ENCODE measurements around the gene TFAP2A.

TFAP2A gene

DNA sequence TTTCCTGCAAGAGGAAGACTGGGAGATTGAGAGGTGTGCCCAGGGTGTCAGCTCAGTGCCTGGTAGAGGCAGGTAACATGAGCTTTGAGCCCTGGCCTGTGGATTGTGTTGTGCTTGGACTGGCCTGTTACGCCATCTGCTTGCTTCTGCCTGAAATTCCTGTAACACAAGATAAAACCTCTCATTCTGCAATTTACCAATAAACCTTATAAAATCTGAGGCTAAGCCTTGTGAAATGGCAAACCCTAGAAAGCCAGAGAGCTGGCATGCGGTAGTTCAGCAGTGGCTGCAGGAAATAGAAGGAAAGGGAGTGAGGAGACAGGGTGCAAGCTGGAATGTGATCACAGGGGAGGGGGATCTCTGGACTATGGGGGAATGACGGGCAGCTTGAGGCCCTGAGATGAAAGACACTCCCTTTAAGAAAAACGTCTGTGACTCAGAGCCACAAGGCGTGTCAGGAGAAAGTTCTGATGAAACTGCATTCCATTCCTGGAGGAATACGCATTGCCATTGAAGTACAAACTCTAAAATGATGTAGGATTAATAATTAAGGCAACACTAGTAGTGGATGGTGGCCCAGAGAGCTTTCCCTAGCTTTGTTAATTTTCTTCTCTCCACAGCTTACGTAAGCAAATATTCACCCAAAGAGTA is 26.3 kb upstream of the TFAP2A start:
- TF ChIP-seq, protein P1, sequence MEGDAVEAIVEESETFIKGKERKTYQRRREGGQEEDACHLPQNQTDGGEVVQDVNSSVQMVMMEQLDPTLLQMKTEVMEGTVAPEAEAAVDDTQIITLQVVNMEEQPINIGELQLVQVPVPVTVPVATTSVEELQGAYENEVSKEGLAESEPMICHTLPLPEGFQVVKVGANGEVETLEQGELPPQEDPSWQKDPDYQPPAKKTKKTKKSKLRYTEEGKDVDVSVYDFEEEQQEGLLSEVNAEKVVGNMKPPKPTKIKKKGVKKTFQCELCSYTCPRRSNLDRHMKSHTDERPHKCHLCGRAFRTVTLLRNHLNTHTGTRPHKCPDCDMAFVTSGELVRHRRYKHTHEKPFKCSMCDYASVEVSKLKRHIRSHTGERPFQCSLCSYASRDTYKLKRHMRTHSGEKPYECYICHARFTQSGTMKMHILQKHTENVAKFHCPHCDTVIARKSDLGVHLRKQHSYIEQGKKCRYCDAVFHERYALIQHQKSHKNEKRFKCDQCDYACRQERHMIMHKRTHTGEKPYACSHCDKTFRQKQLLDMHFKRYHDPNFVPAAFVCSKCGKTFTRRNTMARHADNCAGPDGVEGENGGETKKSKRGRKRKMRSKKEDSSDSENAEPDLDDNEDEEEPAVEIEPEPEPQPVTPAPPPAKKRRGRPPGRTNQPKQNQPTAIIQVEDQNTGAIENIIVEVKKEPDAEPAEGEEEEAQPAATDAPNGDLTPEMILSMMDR (IDR thresholded peaks at IDR 0.05; ENCODE audit: borderline replicate concordance, insufficient read depth, low read depth, low read length): no peak
- no peak overlapping the region for H3K4me3 ChIP-seq (ENCODE audit: low read depth, low read length)

DNA sequence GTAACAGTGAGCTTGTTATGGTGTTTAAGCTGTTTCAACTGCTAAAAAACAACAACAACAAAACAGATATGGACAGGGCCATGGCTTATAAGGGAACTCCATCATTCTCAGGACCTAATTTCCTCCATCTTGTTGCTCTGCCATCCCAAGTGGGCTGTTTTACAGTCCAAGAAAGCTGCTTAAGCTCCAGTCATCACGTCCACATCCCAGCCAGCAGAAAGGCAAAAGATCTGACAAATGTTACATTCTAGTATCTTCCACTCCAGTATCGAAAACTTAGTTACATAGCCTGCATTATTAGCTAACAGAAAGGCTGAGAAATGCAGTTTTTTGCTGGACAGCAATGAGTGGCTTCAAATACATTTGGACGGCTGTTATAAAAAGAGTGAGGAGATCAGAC is 23.0 kb upstream of the TFAP2A start:
- no peak overlapping the region for H3K4me3 ChIP-seq (ENCODE audit: low read depth, low read length)
- TF ChIP-seq, protein P1 (IDR thresholded peaks at IDR 0.05; ENCODE audit: borderline replicate concordance, insufficient read depth, low read depth, low read length): no peak

DNA sequence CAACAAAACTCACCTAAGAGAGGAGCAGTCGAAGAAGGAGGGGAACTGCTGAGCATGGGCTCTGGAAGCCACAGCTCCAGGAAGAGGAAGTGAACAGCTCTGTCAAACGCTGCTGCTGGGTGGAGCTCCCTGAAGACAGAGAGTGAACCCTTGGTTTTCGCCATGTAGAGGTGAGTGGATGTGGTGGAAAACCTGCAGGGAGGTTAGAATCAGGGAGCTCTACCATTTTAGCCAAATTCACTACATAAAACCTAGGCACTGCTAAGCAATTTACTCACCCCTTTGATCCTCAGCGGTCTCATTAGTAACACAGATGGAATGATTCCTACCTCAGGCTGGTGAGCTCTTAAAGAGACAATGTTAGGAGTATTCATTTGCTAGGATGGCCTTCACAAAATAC is 19.4 kb upstream of the TFAP2A start:
- TF ChIP-seq, protein P1 (IDR thresholded peaks at IDR 0.05; ENCODE audit: borderline replicate concordance, insufficient read depth, low read depth, low read length): no peak
- no peak overlapping the region for H3K4me3 ChIP-seq (ENCODE audit: low read depth, low read length)

DNA sequence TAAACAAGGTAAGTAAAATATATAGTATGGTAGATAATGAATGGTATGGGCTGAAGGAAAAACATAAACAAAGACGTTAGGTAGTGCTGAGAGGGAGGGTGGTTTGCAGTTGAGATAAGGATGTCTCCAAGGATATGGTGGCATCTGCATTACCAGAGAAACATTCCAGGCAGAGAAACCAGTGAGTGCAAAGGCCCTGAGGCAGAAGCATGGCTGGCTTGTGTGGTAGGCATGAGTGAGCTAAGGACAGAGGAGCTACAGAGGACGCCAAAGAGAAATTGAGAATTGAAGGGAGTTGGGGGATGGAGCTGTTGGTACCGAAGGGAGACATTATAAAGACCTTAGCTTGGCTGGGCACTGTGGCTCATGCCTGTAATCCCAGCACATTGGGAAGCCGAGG is 18.4 kb upstream of the TFAP2A start:
- H3K4me3 ChIP-seq (ENCODE audit: low read depth, low read length): no peak overlapping the region
- TF ChIP-seq, protein P1 (IDR thresholded peaks at IDR 0.05; ENCODE audit: borderline replicate concordance, insufficient read depth, low read depth, low read length): no peak

DNA sequence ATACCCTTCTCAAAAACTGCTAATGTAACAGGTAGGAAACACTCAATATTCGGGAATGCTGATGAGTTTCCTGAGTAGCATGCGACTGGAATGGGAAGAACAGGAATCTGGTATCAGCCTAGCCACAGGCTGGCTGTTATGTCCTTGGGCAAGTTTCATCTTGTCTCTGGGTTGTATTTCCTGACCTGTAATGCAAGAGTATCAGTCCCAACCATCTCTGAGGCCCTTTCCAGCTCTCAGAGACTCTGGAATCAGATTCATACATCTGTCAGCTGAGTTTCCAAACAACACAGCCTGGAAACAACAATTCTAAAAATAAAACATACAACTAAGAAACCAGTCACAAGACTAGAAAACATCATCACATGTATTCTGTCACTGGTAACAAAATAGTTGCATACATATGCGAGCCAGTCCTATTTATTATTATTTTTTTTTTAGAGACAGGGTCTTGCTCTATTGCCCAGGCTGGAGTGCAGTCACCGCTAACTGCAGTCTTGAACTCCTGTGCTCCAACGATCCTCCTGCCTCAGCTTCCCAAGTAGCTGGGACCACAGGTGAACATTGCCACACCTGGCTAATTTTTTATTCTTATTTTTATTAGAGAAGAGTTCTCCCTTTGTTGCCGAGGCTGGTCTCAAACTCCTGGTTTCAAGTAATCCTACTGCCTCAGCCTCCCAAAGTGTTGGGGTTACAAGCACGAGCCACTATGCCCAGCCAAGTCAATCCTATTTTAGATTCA is 16.7 kb upstream of the TFAP2A start:
- TF ChIP-seq, protein P1 (IDR thresholded peaks at IDR 0.05; ENCODE audit: borderline replicate concordance, insufficient read depth, low read depth, low read length): no peak
- no peak overlapping the region for H3K4me3 ChIP-seq (ENCODE audit: low read depth, low read length)

DNA sequence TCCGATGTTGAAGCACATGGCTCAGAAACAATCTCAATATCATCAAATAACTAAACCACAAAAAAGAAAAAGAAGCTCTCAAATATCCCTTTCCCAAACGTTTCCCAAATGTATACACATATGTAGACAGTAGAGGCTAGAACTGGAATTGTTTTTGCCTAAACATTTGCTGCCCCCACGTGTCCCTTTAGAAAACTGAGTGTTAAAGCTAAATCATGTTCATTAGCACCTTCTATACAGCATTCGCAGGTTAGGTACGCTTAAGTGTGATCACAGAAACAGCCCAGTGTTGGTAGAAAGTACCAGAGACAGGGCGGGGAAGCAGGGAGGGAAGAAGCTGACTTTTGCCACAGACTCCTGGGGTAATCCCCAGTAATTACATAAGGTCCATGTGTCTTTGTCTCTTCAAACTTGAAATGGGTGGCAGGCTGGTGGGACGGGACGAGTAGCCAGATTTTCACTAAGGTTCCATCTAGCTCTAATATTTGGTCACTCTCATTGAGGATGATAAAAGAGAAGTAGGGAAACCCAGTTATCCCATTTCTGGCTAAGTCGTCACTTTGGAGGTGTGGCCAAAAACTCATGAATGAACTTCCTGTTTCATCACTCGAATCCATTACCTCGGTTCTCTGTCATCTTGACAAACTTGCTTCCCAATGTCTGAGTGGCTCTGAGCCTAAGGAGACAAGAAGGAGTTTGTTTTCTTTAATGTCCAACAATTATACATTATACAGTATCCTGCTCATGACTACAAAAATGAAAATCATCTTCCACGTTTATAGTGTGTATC is 15.0 kb upstream of the TFAP2A start:
- TF ChIP-seq, protein P1 (IDR thresholded peaks at IDR 0.05; ENCODE audit: borderline replicate concordance, insufficient read depth, low read depth, low read length): peak; percentile 44; the same call in 1 of the 2 replicates
- no peak overlapping the region for H3K4me3 ChIP-seq (ENCODE audit: low read depth, low read length)
